Measurements from ENCODE around the gene GGCX.
"Not testable (repeated sequence)": the region's sequence is repeated elsewhere in the genome, so short reads cannot be mapped to it uniquely, and the experiment has no call there.

Gene GGCX

DNA sequence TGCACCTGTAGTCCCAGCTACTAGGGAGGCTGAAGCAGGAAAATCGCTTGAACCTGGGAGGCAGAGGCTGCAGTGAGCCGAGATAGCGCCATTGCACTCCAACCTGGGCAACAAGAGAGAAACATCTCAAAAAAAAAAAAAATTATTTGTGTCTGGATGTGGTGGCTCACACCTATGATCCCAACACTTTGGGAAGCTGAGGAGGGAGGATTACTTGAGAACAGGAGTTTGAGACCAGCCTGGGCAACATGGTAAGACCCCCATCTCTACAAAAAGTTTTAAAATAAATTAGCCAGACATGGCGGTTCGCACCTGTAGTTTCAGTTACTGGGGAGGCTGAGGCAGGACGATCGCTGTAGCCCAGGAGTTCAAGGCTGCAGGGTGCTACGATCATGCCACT, 14.4 kb upstream of the GGCX start:
- DNase-seq (ENCODE audit: low read depth) = no peak

- no peak for DNase-seq (ENCODE audit: low read depth)
Measured at GRCh38 chr2:85566265-85566664, 5.0 kb upstream of the GGCX start.

- DNase-seq (ENCODE audit: low read depth) = no peak
Measured at GRCh38 chr2:85564144-85564563, 2.9 kb upstream of the GGCX start.

- DNase-seq (ENCODE audit: low read depth) = peak; percentile 44
Measured at GRCh38 chr2:85560812-85561279, 447 bp downstream of the GGCX start.

DNA sequence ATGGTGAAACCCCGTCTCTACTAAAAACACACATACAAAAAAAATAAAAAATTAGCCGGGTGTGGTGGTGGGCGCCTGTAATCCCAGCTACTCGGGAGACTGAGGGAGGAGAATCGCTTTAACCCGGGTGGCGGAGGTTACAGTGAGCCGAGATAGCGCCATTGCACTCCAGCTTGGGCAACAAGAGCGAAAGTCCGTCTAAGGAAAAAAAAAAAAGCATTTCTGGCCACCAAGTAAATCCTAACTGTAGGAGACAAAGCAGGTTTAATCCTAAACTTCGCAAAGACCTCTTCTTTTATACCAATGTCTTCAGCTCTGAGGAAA, 928 bp downstream of the GGCX start:
- DNase-seq (ENCODE audit: low read depth) = not testable (repeated sequence)

GRCh38 chr2:85558160-85558559, 3.1 kb downstream of the GGCX start:
- DNase-seq (ENCODE audit: low read depth) = no peak

- no peak for DNase-seq (ENCODE audit: low read depth)
Measured at GRCh38 chr2:85557130-85557529, 4.2 kb downstream of the GGCX start.

GRCh38 chr2:85554980-85555612, 6.2 kb downstream of the GGCX start:
- DNase-seq (ENCODE audit: low read depth) = no peak

DNA sequence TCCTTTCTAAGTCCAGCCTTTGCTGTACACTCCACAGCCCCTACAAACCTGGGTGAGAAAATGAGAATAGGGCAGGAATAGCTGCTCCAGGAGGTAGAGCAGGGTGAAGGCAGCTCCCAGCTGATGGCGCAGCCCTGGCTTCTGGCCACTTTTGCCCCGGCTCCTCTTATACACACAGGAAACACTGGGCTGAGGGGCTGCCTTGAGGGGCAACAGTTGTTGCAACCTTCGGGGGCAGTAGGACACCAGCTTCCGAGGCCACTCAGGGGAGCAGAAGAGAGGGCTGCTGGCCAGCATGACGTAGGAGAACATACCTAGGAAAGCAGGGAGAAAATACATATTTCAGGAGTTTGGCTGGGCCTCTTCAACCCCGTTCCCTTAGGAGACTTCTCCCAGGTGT, 8.1 kb downstream of the GGCX start:
- no peak for DNase-seq (ENCODE audit: low read depth)

- peak; percentile 82 for DNase-seq (ENCODE audit: low read depth)
Measured at GRCh38 chr2:85551698-85552678, 9.3 kb downstream of the GGCX start.

DNA sequence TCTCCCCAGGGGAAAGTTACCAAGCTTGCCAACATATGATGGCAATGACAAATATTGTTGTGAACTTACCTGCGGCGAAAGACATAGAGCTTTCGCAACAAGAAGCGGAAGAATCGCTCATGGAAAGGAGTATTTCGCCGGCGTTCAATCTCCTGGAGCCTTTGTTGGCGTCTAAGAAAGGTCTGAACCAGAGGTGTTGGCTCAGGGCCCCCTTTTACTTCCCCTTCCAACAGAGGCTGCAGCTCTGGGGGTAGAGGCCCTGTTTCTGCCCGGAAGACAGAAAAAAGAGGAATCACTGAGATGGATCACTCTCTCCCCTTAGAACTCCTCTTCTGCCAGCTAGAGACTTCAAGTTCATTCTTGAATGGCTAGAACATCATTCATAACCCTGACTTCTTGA, 10.8 kb downstream of the GGCX start:
- no peak for DNase-seq (ENCODE audit: low read depth)

- DNase-seq (ENCODE audit: low read depth) = no peak
Measured at GRCh38 chr2:85549826-85550225, 11.5 kb downstream of the GGCX start.

- no peak for DNase-seq (ENCODE audit: low read depth)
Measured at GRCh38 chr2:85549095-85549494, 12.2 kb downstream of the GGCX start.

- no peak for DNase-seq (ENCODE audit: low read depth)
Measured at GRCh38 chr2:85548608-85548900, 12.7 kb downstream of the GGCX start.

GRCh38 chr2:85547859-85548607, 13.3 kb downstream of the GGCX start:
- DNase-seq (ENCODE audit: low read depth) = no peak

DNA sequence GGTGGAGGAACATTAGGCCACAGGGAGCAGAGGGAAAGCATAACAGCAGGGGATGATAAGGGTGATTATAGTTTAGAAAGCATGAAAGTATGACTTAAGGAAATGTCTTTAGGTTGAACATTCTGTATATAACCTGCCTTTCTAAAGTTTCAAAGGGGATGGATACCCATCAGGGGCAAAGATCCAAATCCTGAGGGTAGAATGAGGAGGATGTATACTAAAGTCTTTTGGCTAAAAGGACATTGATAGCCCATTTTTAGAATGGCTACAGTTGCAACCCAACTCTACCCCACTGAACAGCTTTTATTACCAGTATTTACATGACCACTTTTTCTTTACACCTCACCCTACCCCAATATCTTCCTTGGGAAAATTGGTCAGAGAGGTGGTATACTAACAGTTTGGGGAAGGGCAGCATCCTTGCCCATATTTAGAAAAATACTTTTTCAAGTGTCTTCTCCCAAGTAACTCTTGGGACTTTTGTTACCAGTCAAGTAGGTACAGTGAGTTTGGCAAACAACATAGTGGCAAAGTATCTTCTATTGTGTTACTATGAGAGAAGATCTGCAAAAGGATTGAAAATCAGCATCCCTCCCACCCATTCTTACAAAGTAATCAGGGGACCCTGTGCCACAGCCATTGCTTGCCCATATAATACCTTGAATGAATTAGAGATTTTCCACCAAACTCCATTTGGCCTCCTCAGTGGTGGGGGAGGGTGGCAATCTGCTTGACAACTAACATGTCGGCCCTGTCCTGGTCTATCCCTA, 14.0 kb downstream of the GGCX start:
- DNase-seq (ENCODE audit: low read depth) = no peak

GRCh38 chr2:85545780-85546240, 15.5 kb downstream of the GGCX start:
- DNase-seq (ENCODE audit: low read depth) = no peak

GRCh38 chr2:85544915-85545779, 16.1 kb downstream of the GGCX start:
- DNase-seq (ENCODE audit: low read depth) = not testable (repeated sequence)

- not testable (repeated sequence) for DNase-seq (ENCODE audit: low read depth)
Measured at GRCh38 chr2:85544254-85544691, 17.0 kb downstream of the GGCX start.

GRCh38 chr2:85542777-85543176, 18.5 kb downstream of the GGCX start:
- DNase-seq (ENCODE audit: low read depth) = no peak
